Prostate gland (tissue), 2 donors: ENCODE measurements around the gene LIMS2. TPM values are rescaled to one million over a fixed set of nuclear protein-coding genes. Genes with fewer than 3 reads are reported as not detected.

Experiments
- DNase-seq: peaks from one replicate; pipeline ENCODE4 v3.0.0-alpha.2; 2019; ENCODE audit warnings: low spot score
- H3K27ac ChIP-seq, 2 donors: fragments of 200-600 bp; sonication (generic); 2 replicates each; pipeline ENCODE4 v1.5.1; 2017 to 2019
- H3K27me3 ChIP-seq: fragments of 200-600 bp; sonication (generic); replicated peaks from 2 replicates; pipeline ENCODE4 v1.5.1; 2019; ENCODE audit not compliant: insufficient read depth
- H3K36me3 ChIP-seq, 2 donors: fragments of 200-600 bp; sonication (generic); 1 replicate in 1 of 2; 2 replicates in 1 of 2; pipeline versions ENCODE4 v1.5.1 to v1.8.1; 2017 to 2019
- H3K4me1 ChIP-seq: fragments of 200-600 bp; sonication (generic); replicated peaks from 2 replicates; pipeline ENCODE4 v1.5.1; 2019
- H3K4me3 ChIP-seq, 2 donors: fragments of 200-600 bp; sonication (generic); 2 replicates each; pipeline ENCODE4 v1.5.1; 2017 to 2019
- H3K9me3 ChIP-seq: fragments of 200-600 bp; sonication (generic); 2 replicates; pipeline ENCODE4 v1.5.1; 2017
- CTCF ChIP-seq, 4 experiments: fragments of 200-600 bp in 2 of 4; fragments of 450-650 bp in 2 of 4; sonication (generic) in 2 of 4; IDR thresholded peaks; 1 replicate in 3 of 4; 2 replicates in 1 of 4; pipeline ENCODE4 v1.5.1; 2016 to 2019; ENCODE audit warnings: antibody characterized with exemption in 4 of 4, mild to moderate bottlenecking in 2 of 4, moderate library complexity in 2 of 4
- POLR2A ChIP-seq: fragments of 450-650 bp; IDR thresholded peaks from one replicate; pipeline ENCODE4 v1.6.1; 2016; ENCODE audit warnings: antibody characterized with exemption, mild to moderate bottlenecking
- POLR2AphosphoS5 ChIP-seq: sonication (generic); formaldehyde crosslinking; IDR thresholded peaks from one replicate; pipeline ENCODE4 v1.6.1; 2017; ENCODE audit warnings: antibody characterized with exemption
- WGBS: methylation state at CpG from one replicate; pipeline ENCODE4 v1.1.5; 2018; 5-methylcytosine and 5-hydroxymethylcytosine counted together
- intact Hi-C: fragments of 100-400 bp; cut with DNase I; formaldehyde crosslinking; loops from one replicate; pipeline ENCODE4 v1.14.2; 2022
- total RNA-seq, 2 donors: library from RNA; depleted of rRNA; stranded (reverse); fragments of >200 nt; gene quantifications; one replicate each; pipeline ENCODE4 v1.1.0, GENCODE V29; 2016

LIMS2 gene
- total RNA-seq, 2 donors from 2014 or later = 31.9 to 63.2 TPM

GRCh38 chr2:127654838-127655175, 20.5 kb downstream of the LIMS2 start:
- intact Hi-C loops = no loop called here

GRCh38 chr2:127654084-127654837, 21.1 kb downstream of the LIMS2 start:
- no peak for DNase-seq
- TF ChIP-seq POLR2AphosphoS5 (no peak), POLR2A (no peak), CTCF (IDR thresholded peaks at IDR 0.05) (no peak)
- no peaks in the 10 kb centered on the region for H3K9me3 ChIP-seq
- WGBS = 89% methylated on average over 24 of the region's 24 CpGs
- H3K27ac ChIP-seq = no peak overlapping the region
- H3K27me3 ChIP-seq = no peaks in the 10 kb centered on the region
- H3K4me3 ChIP-seq = no peak overlapping the region
- H3K4me1 ChIP-seq = no peaks in the 10 kb centered on the region
- no peaks in the 10 kb centered on the region for H3K36me3 ChIP-seq
- intact Hi-C loops = no loop called here

More at GRCh38 chr2:127654838-127655175, 20.5 kb downstream of the LIMS2 start:
- no peaks in the 10 kb centered on the region for H3K4me1 ChIP-seq
- no peak overlapping the region for H3K4me3 ChIP-seq
- no peaks in the 10 kb centered on the region for H3K36me3 ChIP-seq
- WGBS = 92% methylated on average over 8 of the region's 8 CpGs
- H3K9me3 ChIP-seq = no peaks in the 10 kb centered on the region
- DNase-seq = no peak
- no peak overlapping the region for H3K27ac ChIP-seq
- TF ChIP-seq POLR2AphosphoS5 = no peak
- TF ChIP-seq POLR2A = no peak
- no peak for TF ChIP-seq CTCF (IDR thresholded peaks at IDR 0.05)
- no peaks in the 10 kb centered on the region for H3K27me3 ChIP-seq

- H3K4me1 ChIP-seq = peaks cover 2% of the 10 kb centered on the region
- H3K27ac ChIP-seq = no peak overlapping the region
- WGBS = 83% methylated on average over 16 of the region's 16 CpGs
These were observed 21.8 kb downstream of the LIMS2 start for GRCh38 chr2:127653421-127654083.

GRCh38 chr2:127652786-127653357, 22.5 kb downstream of the LIMS2 start:
- H3K4me3 ChIP-seq = no peak overlapping the region
- WGBS = 71% methylated on average over 25 of the region's 25 CpGs
- TF ChIP-seq CTCF (IDR thresholded peaks at IDR 0.05) (no peak), POLR2AphosphoS5 (no peak), POLR2A (no peak)
- H3K4me1 ChIP-seq = peaks cover 2% of the 10 kb centered on the region
- DNase-seq = no peak
- H3K27ac ChIP-seq = no peak overlapping the region
- intact Hi-C loops = no loop called here
- H3K36me3 ChIP-seq = no peaks in the 10 kb centered on the region
- H3K9me3 ChIP-seq = no peaks in the 10 kb centered on the region
- no peaks in the 10 kb centered on the region for H3K27me3 ChIP-seq

More at GRCh38 chr2:127653421-127654083, 21.8 kb downstream of the LIMS2 start:
- Histone ChIP-seq H3K27me3 (no peaks in the 10 kb centered on the region), H3K9me3 (no peaks in the 10 kb centered on the region), H3K36me3 (no peaks in the 10 kb centered on the region), H3K4me3 (no peak overlapping the region)
- TF ChIP-seq POLR2AphosphoS5 = no peak
- TF ChIP-seq POLR2A = no peak
- no peak for TF ChIP-seq CTCF (IDR thresholded peaks at IDR 0.05)
- no peak for DNase-seq
- intact Hi-C loops = no loop called here
